HCT116 (cell line): ENCODE data around the gene LYRM4. TPM values are rescaled to one million over a fixed set of nuclear protein-coding genes. Genes with fewer than 3 reads are reported as not detected.

Source experiments
- ATAC-seq: fragments of 200-7000 bp; cut with Tn5 transposase; 2 replicates; pipeline ENCODE4 v1.9.1; 2020; ENCODE audit warnings: mild to moderate bottlenecking, moderate library complexity
- BruUV-seq: library from RNA; stranded (reverse); fragments of 400-500 nt; replicated peaks from 2 replicates; lab custom pipeline; 2021; lab: Mats Ljungman, UMichigan
- CTCF ChIA-PET: fragments of 300-600 bp; sonication (Branson Sonifier 250); formaldehyde crosslinking; loops from one replicate; lab custom pipeline; 2021; ENCODE audit warnings: antibody characterized with exemption; lab: Charles Lee
- POLR2A ChIA-PET: fragments of 300-600, 350-600 bp; sonication (Branson Sonifier 250); formaldehyde crosslinking; loops from one replicate; lab custom pipeline; 2021; ENCODE audit warnings: antibody characterized with exemption; lab: Charles Lee
- RAD21 ChIA-PET, 2 experiments: fragments of 300-600 bp; sonication (Branson Sonifier 250); formaldehyde crosslinking; loops; one replicate each; lab custom pipeline; 2023; ENCODE audit warnings: low total read pairs in 2 of 2; ENCODE audit not compliant: uncharacterized antibody in 2 of 2, unreplicated experiment in 2 of 2, low non-redundant PET in 1 of 2; lab: Charles Lee
- DNase-seq: peaks from one replicate; pipeline ENCODE4 v3.0.0-alpha.2; 2010; ENCODE audit warnings: low read depth, low spot score
- H2AFZ ChIP-seq: fragments of 200-600 bp; shearing (Covaris generic), sonication (generic); 2 replicates; pipeline ENCODE4 v1.6.1; 2017; ENCODE audit warnings: low read depth, mixed run types, mixed read lengths, antibody characterized with exemption, low read length; ENCODE audit not compliant: poor library complexity, severe bottlenecking
- H3K27ac ChIP-seq: 2 replicates; pipeline ENCODE4 v1.5.1; 2012; ENCODE audit warnings: low read depth, low read length
- H3K27me3 ChIP-seq: fragments of 200-600 bp; sonication (generic); 2 replicates; pipeline ENCODE4 v1.6.1; 2016; ENCODE audit warnings: mixed run types, low read length, mixed read lengths; ENCODE audit not compliant: insufficient read depth
- H3K36me3 ChIP-seq, 2 experiments: fragments of 200-500 bp in 1 of 2; fragments of 200-600 bp in 1 of 2; sonication (Bioruptor generic) in 1 of 2; sonication (generic) in 1 of 2; 2 replicates each; pipeline versions ENCODE4 v1.5.1 to v1.6.1; 2014 to 2016; ENCODE audit warnings: low read length in 2 of 2, inconsistent platforms in 1 of 2, mixed read lengths in 1 of 2, mixed run types in 1 of 2; ENCODE audit not compliant: insufficient read depth in 2 of 2, control insufficient read depth in 1 of 2
- H3K4me1 ChIP-seq, 2 experiments: fragments of 200-600 bp in 1 of 2; sonication (generic) in 1 of 2; 2 replicates each; pipeline versions ENCODE4 v1.5.1 to v1.6.1; 2012 to 2017; ENCODE audit warnings: low read length in 2 of 2, inconsistent platforms in 1 of 2, mild to moderate bottlenecking in 1 of 2, mixed read lengths in 1 of 2, mixed run types in 1 of 2, moderate library complexity in 1 of 2; ENCODE audit not compliant: insufficient read depth in 2 of 2, control insufficient read depth in 1 of 2
- H3K4me2 ChIP-seq: fragments of 200-600 bp; sonication (generic); 2 replicates; pipeline ENCODE4 v1.6.1; 2017; ENCODE audit warnings: mixed run types, low read length, mixed read lengths
- H3K4me3 ChIP-seq, 2 experiments: fragments of 200-600 bp in 1 of 2; sonication (generic) in 1 of 2; replicated peaks in 1 of 2; 2 replicates each; pipeline ENCODE4 v1.5.1; 2011 to 2016; ENCODE audit warnings: low read length in 2 of 2, control low read depth in 1 of 2, low read depth in 1 of 2, mild to moderate bottlenecking in 1 of 2, mixed read lengths in 1 of 2, mixed run types in 1 of 2
- H3K79me2 ChIP-seq: fragments of 200-600 bp; sonication (generic); 2 replicates; pipeline ENCODE4 v1.6.1; 2017; ENCODE audit warnings: mild to moderate bottlenecking, mixed run types, low read length, moderate library complexity, mixed read lengths; ENCODE audit not compliant: insufficient read depth
- H3K9ac ChIP-seq: fragments of 200-600 bp; sonication (generic); 2 replicates; pipeline ENCODE4 v1.6.1; 2016; ENCODE audit warnings: low read length, mixed read lengths
- H3K9me2 ChIP-seq: fragments of 200-600 bp; sonication (generic), shearing (Covaris generic); 2 replicates; pipeline ENCODE4 v1.6.1; 2017; ENCODE audit warnings: mixed run types, mild to moderate bottlenecking, moderate library complexity; ENCODE audit not compliant: insufficient read depth
- H3K9me3 ChIP-seq, 2 experiments: fragments of 200-500 bp in 1 of 2; fragments of 200-600 bp in 1 of 2; sonication (Bioruptor generic) in 1 of 2; sonication (generic) in 1 of 2; 2 replicates each; pipeline ENCODE4 v1.6.1; 2014 to 2017; ENCODE audit warnings: low read length in 2 of 2, mixed read lengths in 2 of 2, inconsistent platforms in 1 of 2, low read depth in 1 of 2, mild to moderate bottlenecking in 1 of 2, mixed run types in 1 of 2, moderate library complexity in 1 of 2; ENCODE audit not compliant: control insufficient read depth in 1 of 2, insufficient read depth in 1 of 2
- H4K20me1 ChIP-seq: fragments of 200-600 bp; sonication (generic), shearing (Covaris generic); 2 replicates; pipeline ENCODE4 v1.6.1; 2017; ENCODE audit warnings: mixed run types, mild to moderate bottlenecking, moderate library complexity; ENCODE audit not compliant: insufficient read depth
- ATF3 ChIP-seq: IDR thresholded peaks from 2 replicates; pipeline ENCODE4 v1.6.1; 2012
- EZH2 ChIP-seq: fragments of 200-600 bp; sonication (generic); IDR thresholded peaks from 2 replicates; pipeline ENCODE4 v1.6.1; 2017; ENCODE audit warnings: antibody characterized with exemption, mixed run types
- MAX ChIP-seq: IDR thresholded peaks from 2 replicates; pipeline ENCODE4 v1.6.1; 2012
- RAD21 ChIP-seq: IDR thresholded peaks from 2 replicates; pipeline ENCODE4 v1.6.1; 2012; ENCODE audit warnings: low read depth, mild to moderate bottlenecking
- SRF ChIP-seq: IDR thresholded peaks from 2 replicates; pipeline ENCODE4 v1.6.1; 2012; ENCODE audit warnings: low read depth
- ZBTB33 ChIP-seq: IDR thresholded peaks from 2 replicates; pipeline ENCODE4 v1.6.1; 2011; ENCODE audit warnings: mild to moderate bottlenecking, low read length, moderate library complexity; ENCODE audit not compliant: insufficient replicate concordance; ENCODE audit errors: extremely low read depth
- ZFX ChIP-seq: fragments of 450-650 bp; IDR thresholded peaks from 2 replicates; pipeline ENCODE4 v1.6.1; 2017
- ZNF274 ChIP-seq: fragments of 200-500 bp; sonication (Bioruptor generic); IDR thresholded peaks from 2 replicates; pipeline ENCODE4 v1.6.1; 2014; ENCODE audit warnings: mild to moderate bottlenecking, low read depth, low read length, inconsistent platforms
- intact Hi-C: fragments of 100-400 bp; cut with micrococcal nuclease; formaldehyde crosslinking; loops from 2 replicates; pipeline ENCODE4 v1.10.0; 2022
- total RNA-seq: library from RNA; stranded (reverse); gene quantifications from one replicate; pipeline ENCODE4 v1.2.1, GENCODE V29; 2021; ENCODE audit not compliant: unreplicated experiment

The LYRM4 gene
- total RNA-seq, 1 experiment from 2014 or later: 30.1 TPM

- Histone ChIP-seq H2AFZ (no peak overlapping the region), H3K9me2 (no peaks in the 10 kb centered on the region), H3K9me3 (no peaks in the 10 kb centered on the region), H3K27me3 (no peaks in the 10 kb centered on the region), H4K20me1 (no peaks in the 10 kb centered on the region), H3K4me3 (no peak overlapping the region), H3K9ac (no peak overlapping the region), H3K4me2 (no peak overlapping the region), H3K79me2 (no peaks in the 10 kb centered on the region), H3K4me1 (no peaks in the 10 kb centered on the region)
- no peak for DNase-seq
- POLR2A ChIA-PET: no interaction called here
- CTCF ChIA-PET: no interaction called here
- RAD21 ChIA-PET: no interaction called here
- ATAC-seq: no peak
- intact Hi-C loops: no loop called here
- no peak for TF ChIP-seq EZH2
- no peak for TF ChIP-seq SRF
- TF ChIP-seq ATF3: no peak
- TF ChIP-seq ZBTB33: no peak
- TF ChIP-seq RAD21: no peak
- TF ChIP-seq ZNF274: no peak
- no peak for TF ChIP-seq ZFX
- TF ChIP-seq MAX: no peak
- TF ChIP-seq, all 23 proteins: peak for 0
- no TSS peak for BruUV-seq
- Histone ChIP-seq H3K36me3 (no peaks in the 10 kb centered on the region), H3K27ac (no peak overlapping the region)
These were observed 63.7 kb downstream of the LYRM4 start for GRCh38 chr6:5197084-5197483.
